GM18517 (cell line): ENCODE results near the gene RARRES1.

Experiments used
- ATAC-seq: cut with Tn5 transposase; IDR thresholded peaks from one replicate; pipeline ENCODE4 v1.9.1; 2021; ENCODE audit warnings: mild to moderate bottlenecking, moderate library complexity; ENCODE audit not compliant: unreplicated experiment

The RARRES1 gene

DNA sequence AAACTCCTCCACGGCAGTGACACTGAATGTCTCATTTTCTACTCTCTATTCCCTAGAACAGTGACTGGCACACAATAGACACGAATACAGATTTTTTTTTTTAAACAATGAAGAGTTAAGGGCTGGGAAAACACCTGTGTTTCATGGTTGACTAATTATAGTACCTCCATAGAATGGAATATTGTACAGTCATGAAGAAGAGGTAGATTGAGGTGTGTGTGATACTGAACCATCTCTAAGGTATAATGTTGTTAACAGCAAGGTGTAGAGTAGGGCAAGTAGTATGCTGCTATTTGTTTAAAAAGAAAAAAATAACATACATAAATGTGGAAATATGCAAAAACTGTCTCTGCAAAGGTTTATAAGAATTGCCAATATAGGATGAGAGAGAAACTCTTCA, 5.2 kb upstream of the RARRES1 start:
- no peak for ATAC-seq

DNA sequence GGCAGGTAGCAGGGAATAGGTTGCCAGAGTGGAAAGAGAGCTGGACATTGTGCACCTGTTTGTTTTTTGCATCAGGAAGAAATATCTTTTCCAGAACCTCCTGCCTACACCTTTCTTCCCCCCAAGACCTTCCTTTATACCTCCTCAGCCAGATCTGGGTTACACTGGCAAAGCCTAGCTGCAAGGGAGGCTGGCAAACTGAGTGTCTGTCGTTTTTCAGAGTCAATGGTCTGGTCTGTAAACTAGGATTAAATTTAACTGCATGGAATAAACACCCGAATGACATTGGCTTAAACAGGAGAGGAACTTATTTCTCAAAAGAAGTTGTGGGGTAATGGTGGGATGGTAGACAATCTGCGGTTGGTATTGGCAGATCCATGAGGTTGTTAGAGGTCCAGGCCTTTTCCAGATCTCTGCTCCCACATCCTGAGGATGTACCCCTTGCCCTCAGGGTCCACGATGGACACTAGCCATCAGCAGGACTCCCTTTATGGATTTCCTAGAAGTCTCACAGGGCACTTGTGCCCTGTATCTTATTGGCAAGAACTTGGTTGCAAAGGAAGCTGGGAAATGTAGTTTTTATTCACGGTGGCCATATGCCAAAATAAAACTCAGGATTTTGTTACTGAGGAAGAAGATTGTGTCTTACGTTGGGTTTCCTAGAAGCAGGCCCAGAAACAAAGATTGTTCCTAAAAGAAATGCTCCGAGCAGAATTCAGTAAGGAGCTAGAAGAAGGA, 3.2 kb upstream of the RARRES1 start:
- ATAC-seq: no peak

GRCh38 chr3:158733656-158734055, 1.4 kb upstream of the RARRES1 start:
- no peak for ATAC-seq

GRCh38 chr3:158732856-158733200, 571 bp upstream of the RARRES1 start:
- no peak for ATAC-seq

GRCh38 chr3:158731486-158731885, 771 bp downstream of the RARRES1 start:
- no peak for ATAC-seq

- no peak for ATAC-seq
These were observed 3.4 kb downstream of the RARRES1 start for GRCh38 chr3:158728851-158729250.

DNA sequence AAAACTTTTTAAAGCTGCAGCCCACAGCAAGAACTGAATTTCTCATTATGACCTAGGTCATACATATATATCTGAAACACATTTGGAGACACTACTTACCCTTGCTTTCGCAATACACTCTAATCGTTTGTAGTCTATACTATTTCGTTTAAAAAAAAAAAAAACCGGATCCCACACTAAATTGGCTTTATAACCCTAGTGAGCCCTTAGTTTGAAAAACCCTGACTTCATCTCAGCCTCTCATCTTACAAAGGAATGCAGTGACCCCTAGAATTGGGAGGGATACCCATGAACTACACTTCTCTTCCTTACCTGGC, 4.2 kb downstream of the RARRES1 start:
- no peak for ATAC-seq

- ATAC-seq: peak; percentile 64
These were observed 4.8 kb downstream of the RARRES1 start for GRCh38 chr3:158727206-158728060.

GRCh38 chr3:158725348-158726011, 6.8 kb downstream of the RARRES1 start:
- no peak for ATAC-seq

DNA sequence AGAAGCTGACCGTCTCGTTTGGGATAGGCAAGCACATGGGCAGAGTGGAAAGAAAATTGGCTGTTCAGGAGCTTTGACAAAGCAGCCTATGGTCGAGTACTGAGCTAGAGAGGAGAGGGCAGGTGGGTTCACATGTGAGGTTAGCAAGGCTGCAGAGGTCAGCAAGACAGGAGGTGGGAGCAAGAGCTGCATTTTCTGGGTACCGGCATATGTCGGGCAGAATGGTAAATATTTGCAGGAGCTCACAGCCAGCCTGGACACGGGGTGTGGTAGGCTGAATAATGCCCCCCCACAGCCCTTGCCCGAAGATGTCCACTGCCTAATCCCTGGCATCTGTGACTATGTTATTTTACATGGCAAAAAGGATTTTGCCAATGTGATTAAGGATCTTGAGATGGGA, 8.3 kb downstream of the RARRES1 start:
- no peak for ATAC-seq

DNA sequence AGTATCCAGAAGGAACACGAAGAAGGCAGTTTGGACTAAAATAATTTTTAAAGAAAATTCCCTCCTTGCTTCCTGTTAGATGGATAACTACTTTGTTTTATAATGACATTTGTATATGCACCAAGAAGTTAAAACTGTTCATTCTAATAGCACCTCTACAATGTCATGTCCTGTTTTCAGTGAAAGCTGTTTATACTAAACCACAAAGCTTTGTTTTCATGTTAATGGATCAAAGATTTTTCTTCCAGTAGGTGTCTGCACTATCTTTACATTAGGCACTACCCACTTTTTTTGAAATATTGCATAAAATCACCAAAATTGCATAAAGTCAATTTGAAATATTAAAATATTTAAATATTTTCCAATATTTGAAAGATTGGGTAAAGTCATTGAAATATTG, 10.1 kb downstream of the RARRES1 start:
- ATAC-seq: no peak

GRCh38 chr3:158718490-158719170, 13.6 kb downstream of the RARRES1 start:
- ATAC-seq: no peak

DNA sequence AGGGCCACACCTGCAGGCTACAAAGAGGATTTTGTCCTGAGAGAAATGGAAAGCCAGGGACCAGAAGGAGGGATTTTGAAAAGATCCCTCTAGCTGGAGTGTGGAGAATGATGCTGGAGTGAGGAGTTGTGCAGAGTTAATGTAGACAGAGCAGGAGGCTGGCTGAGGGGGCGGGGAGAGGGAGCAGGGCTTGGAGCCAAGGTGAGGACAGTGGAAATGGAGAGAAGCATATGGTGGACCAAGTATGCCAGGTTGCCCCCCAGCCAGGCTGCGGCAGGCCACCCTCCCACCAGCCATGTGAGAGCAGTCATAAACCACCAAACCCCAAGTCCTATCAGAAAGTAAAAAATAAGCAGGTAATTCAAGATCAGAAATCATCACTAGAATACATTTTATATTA, 14.7 kb downstream of the RARRES1 start:
- ATAC-seq: no peak

GRCh38 chr3:158713094-158713499, 19.2 kb downstream of the RARRES1 start:
- ATAC-seq: no peak

DNA sequence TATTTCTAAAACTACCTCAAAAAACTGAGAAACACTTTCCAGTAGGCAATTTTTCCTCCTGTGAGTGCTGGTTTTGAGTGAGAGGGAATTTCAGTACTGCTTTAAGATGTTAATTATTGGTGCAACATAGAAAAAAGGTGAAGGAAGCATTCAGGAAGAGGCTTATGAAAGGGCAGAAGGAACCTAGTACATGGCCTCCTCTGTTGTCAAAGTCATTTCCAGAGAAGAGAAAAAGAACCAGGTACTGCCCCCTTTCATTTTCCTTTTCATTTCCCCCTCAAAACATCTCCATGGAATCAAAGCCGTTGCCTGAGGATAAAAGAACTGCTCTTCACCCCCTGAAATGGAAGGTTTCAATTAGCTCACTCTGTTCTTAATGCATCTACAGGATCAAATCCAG, 19.8 kb downstream of the RARRES1 start:
- ATAC-seq: no peak

DNA sequence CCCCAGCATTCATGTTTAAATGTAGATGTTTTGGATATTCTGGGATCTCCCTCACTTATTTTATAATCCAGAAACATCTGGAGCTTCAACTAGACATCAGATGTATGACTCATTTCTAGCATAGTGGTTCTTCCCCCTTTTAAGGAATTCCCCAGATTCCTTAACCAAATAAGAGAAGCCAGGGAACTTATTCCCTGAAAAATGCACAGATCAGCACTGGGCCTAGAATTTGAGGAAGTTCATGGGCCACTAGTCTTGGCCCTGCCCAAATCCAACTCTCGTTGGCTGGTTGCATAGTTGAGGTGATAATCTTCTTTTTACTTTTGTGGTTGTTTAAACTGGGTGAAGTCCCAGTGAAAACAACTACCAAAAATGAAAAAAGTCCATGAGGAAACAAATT, 20.4 kb downstream of the RARRES1 start:
- peak; percentile 50 for ATAC-seq

DNA sequence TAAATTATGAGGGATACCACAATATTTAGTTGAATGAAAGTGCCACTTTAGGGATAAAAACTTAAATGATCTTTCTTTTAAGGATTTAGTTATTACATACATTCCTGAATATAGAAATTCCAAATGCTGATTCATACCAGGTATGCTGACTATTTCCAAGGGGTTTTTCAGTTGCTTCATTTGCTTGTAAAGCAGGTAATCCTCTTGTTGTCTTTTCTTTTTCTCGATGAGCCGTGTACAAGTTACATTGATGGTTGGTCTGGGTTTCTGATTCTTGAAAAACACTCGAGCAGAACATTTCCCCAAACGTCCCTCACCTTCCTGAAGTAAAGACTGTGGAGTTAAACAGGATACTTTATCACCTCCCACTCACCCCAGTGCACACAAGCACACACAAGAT, 21.7 kb downstream of the RARRES1 start:
- ATAC-seq: no peak

GRCh38 chr3:158709666-158710083, 22.6 kb downstream of the RARRES1 start:
- ATAC-seq: no peak

GRCh38 chr3:158703566-158703965, 28.7 kb downstream of the RARRES1 start:
- no peak for ATAC-seq

DNA sequence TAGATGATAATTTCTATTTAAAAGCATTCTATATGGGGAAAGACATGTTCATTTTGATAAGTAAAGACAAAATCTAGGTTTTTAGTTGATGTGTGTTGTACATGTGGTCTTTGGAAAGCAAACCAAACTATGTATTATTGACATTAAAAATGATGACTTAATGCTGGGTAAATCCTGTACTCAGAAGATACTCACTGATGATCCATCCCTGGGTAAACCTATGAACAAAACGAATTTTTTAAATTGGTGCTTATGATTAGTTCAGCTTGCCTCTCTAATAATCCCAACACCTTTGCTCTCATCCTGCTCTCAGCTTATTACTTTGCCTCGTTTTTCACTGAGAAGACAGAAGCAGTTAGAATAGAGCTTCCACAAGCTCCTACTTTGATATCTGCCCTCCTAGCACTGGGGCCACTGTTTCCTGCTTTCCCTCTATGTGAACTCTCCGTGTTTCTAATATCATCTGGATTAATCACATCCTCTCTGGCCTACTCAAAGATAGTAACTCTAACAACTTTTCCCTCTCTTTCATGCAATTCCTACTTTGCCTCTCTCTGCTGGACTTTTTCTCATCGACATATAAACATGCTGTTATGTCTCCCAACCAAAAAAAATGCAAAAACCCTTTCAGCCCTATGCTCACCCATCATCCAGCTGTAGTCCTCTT, 29.3 kb downstream of the RARRES1 start:
- ATAC-seq: no peak
